GM18951 (cell line): ENCODE results near the gene MOK.

ENCODE experiments used
- POLR2A ChIP-seq: IDR thresholded peaks from 4 replicates; pipeline ENCODE4 v1.6.1; 2011; ENCODE audit warnings: mild to moderate bottlenecking; ENCODE audit not compliant: insufficient read length, insufficient read depth; ENCODE audit errors: extremely low read depth
- in situ Hi-C: fragments of 300-500 bp; cut with MboI; formaldehyde crosslinking; loops from one replicate; pipeline ENCODE4 v1.12.0; 2022; ENCODE audit warnings: low sequenced_read_pairs, mixed read lengths, inconsistent platforms; ENCODE audit not compliant: unreplicated experiment

MOK gene

GRCh38 chr14:102203382-102203781 is 101.6 kb downstream of the MOK start:
- in situ Hi-C loops, result no loop called here
- no peak for TF ChIP-seq POLR2A

- no peak for TF ChIP-seq POLR2A
These were observed 102.0 kb downstream of the MOK start for GRCh38 chr14:102202944-102203343.

GRCh38 chr14:102201776-102202175 is 103.2 kb downstream of the MOK start:
- in situ Hi-C loops, result no loop called here
- no peak for TF ChIP-seq POLR2A

More at GRCh38 chr14:102202944-102203343, 102.0 kb downstream of the MOK start:
- in situ Hi-C loops, result no loop called here

GRCh38 chr14:102201353-102201738 is 103.6 kb downstream of the MOK start:
- no peak for TF ChIP-seq POLR2A
- in situ Hi-C loops, result no loop called here

GRCh38 chr14:102200690-102201352 is 104.1 kb downstream of the MOK start:
- in situ Hi-C loops, result no loop called here

GRCh38 chr14:102197317-102197853 is 107.6 kb downstream of the MOK start:
- TF ChIP-seq POLR2A, result no peak
- in situ Hi-C loops, result no loop called here

More at GRCh38 chr14:102200690-102201352, 104.1 kb downstream of the MOK start:
- no peak for TF ChIP-seq POLR2A

- TF ChIP-seq POLR2A, result no peak
- in situ Hi-C loops, result no loop called here
These were observed 108.1 kb downstream of the MOK start for GRCh38 chr14:102196902-102197230.

- in situ Hi-C loops, result no loop called here
These were observed 108.7 kb downstream of the MOK start for GRCh38 chr14:102196039-102196901.

GRCh38 chr14:102195446-102195845 is 109.5 kb downstream of the MOK start:
- no peak for TF ChIP-seq POLR2A
- in situ Hi-C loops, result no loop called here

More at GRCh38 chr14:102196039-102196901, 108.7 kb downstream of the MOK start:
- TF ChIP-seq POLR2A, result no peak

GRCh38 chr14:102194856-102195255 is 110.1 kb downstream of the MOK start:
- TF ChIP-seq POLR2A, result no peak
- in situ Hi-C loops, result no loop called here

GRCh38 chr14:102192840-102193502 is 112.0 kb downstream of the MOK start:
- in situ Hi-C loops, result no loop called here
- TF ChIP-seq POLR2A, result no peak

GRCh38 chr14:102189874-102190273 is 115.1 kb downstream of the MOK start:
- in situ Hi-C loops, result no loop called here
- TF ChIP-seq POLR2A, result no peak

GRCh38 chr14:102188187-102188586 is 116.8 kb downstream of the MOK start:
- TF ChIP-seq POLR2A, result no peak
- in situ Hi-C loops, result no loop called here
